Liver (tissue), 9 donors: Measurements from ENCODE around the gene FAM124A. TPM values are rescaled to one million over a fixed set of nuclear protein-coding genes. Genes with fewer than 3 reads are reported as not detected.
A peak's percentile ranks its signal among the peaks of the same experiment; 100 is the strongest.
"Not testable (repeated sequence)": the region's sequence is repeated elsewhere in the genome, so short reads cannot be mapped to it uniquely, and the experiment has no call there.

Experiments
- DNase-seq: peaks from one replicate; pipeline ENCODE4 v3.0.0-alpha.2; 2017; ENCODE audit warnings: low spot score
- H3K27ac ChIP-seq, 2 donors: one replicate each; pipeline ENCODE4 v1.7.0; 2013; ENCODE audit warnings: inconsistent platforms in 2 of 2, low read length in 2 of 2, control low read depth in 1 of 2, low read depth in 1 of 2, mild to moderate bottlenecking in 1 of 2
- H3K27me3 ChIP-seq, 4 donors: one replicate each; pipeline versions ENCODE4 v1.6.1 to v1.7.0; 2013; ENCODE audit warnings: low read length in 3 of 4, inconsistent platforms in 1 of 4, mild to moderate bottlenecking in 1 of 4, moderate library complexity in 1 of 4; ENCODE audit not compliant: control insufficient read depth in 4 of 4, insufficient read depth in 4 of 4
- H3K36me3 ChIP-seq, 4 donors: one replicate each; pipeline versions ENCODE4 v1.6.1 to v1.7.0; 2013; ENCODE audit warnings: low read length in 3 of 4, mild to moderate bottlenecking in 3 of 4, low read depth in 1 of 4, moderate library complexity in 1 of 4; ENCODE audit not compliant: control insufficient read depth in 4 of 4, insufficient read depth in 3 of 4
- H3K4me1 ChIP-seq, 4 donors: one replicate each; pipeline versions ENCODE4 v1.6.1 to v1.7.0; 2013; ENCODE audit warnings: low read length in 3 of 4, mild to moderate bottlenecking in 3 of 4, moderate library complexity in 1 of 4; ENCODE audit not compliant: control insufficient read depth in 4 of 4, insufficient read depth in 4 of 4
- H3K4me3 ChIP-seq, 3 donors: one replicate each; pipeline versions ENCODE4 v1.6.1 to v1.7.0; 2013; ENCODE audit warnings: low read length in 3 of 3, control low read depth in 1 of 3, low read depth in 1 of 3, mild to moderate bottlenecking in 1 of 3
- H3K9ac ChIP-seq, 2 donors: one replicate each; pipeline ENCODE4 v1.7.0; 2013; ENCODE audit warnings: low read length in 2 of 2, mild to moderate bottlenecking in 2 of 2, moderate library complexity in 2 of 2, control low read depth in 1 of 2, low read depth in 1 of 2
- H3K9me3 ChIP-seq, 4 donors: one replicate each; pipeline versions ENCODE4 v1.6.1 to v1.7.0; 2013; ENCODE audit warnings: low read length in 3 of 4; ENCODE audit not compliant: control insufficient read depth in 4 of 4
- EGR1 ChIP-seq, 2 donors: IDR thresholded peaks; 2 replicates each; pipeline ENCODE4 v1.6.1; 2016 to 2018; ENCODE audit warnings: antibody characterized with exemption in 2 of 2, low read depth in 2 of 2
- FOXA2 ChIP-seq: IDR thresholded peaks from 2 replicates; pipeline ENCODE4 v1.6.1; 2016; ENCODE audit warnings: antibody characterized with exemption
- NR2F2 ChIP-seq: IDR thresholded peaks from 2 replicates; pipeline ENCODE4 v1.6.1; 2016; ENCODE audit warnings: antibody characterized with exemption
- RXRA ChIP-seq, 2 donors: IDR thresholded peaks; 2 replicates each; pipeline ENCODE4 v1.6.1; 2017 to 2018; ENCODE audit warnings: antibody characterized with exemption in 2 of 2, mild to moderate bottlenecking in 1 of 2
- SP1 ChIP-seq: IDR thresholded peaks from 2 replicates; pipeline ENCODE4 v1.6.1; 2018; ENCODE audit warnings: antibody characterized with exemption, mild to moderate bottlenecking
- WGBS: extraction: QIAGEN DNeasy Blood & Tissue Kit; methylation state at CpG from one replicate; pipeline ENCODE4 v1.1.7; 2013; 5-methylcytosine and 5-hydroxymethylcytosine counted together
- polyA plus RNA-seq, 2 donors: library from polyadenylated mRNA; stranded (reverse) in 1 of 2; unstranded in 1 of 2; fragments of 200-250 nt in 1 of 2; fragments of >200 nt in 1 of 2; fragmentation: Nextera tagmentation in 1 of 2; extraction: Ambion mirVana in 1 of 2; gene quantifications; one replicate each; pipeline versions ENCODE4 v1.2.1 to v1.2.3, GENCODE V29; 2013 to 2015
- total RNA-seq, 2 donors: library from RNA; depleted of rRNA; stranded (reverse); fragments of >200 nt; gene quantifications; one replicate each; pipeline ENCODE4 v1.2.3, GENCODE V29; 2014
- TF ChIP-seq, protein P1 (sequence below): IDR thresholded peaks from 2 replicates; pipeline ENCODE4 v1.6.1; 2016; ENCODE audit warnings: antibody characterized with exemption
- TF ChIP-seq, protein P2 (sequence below): IDR thresholded peaks from 2 replicates; pipeline ENCODE4 v1.6.1; 2016; ENCODE audit warnings: antibody characterized with exemption, mild to moderate bottlenecking
- TF ChIP-seq, protein P3 (sequence below): fragments of 150-350 bp; IDR thresholded peaks from 2 replicates; pipeline ENCODE4 v1.5.1; 2017; ENCODE audit warnings: improper control_type of control experiment, low read depth, low read length; ENCODE audit not compliant: missing input control
- donor health status: healthy.
- donor health status: healthy.
- donor health status: healthy.
- donor health status: healthy.
- donor health status: healthy.

FAM124A gene
- total and polyA plus RNA-seq, 4 donors: 0.33 to 0.92 (median 0.46) TPM

DNA sequence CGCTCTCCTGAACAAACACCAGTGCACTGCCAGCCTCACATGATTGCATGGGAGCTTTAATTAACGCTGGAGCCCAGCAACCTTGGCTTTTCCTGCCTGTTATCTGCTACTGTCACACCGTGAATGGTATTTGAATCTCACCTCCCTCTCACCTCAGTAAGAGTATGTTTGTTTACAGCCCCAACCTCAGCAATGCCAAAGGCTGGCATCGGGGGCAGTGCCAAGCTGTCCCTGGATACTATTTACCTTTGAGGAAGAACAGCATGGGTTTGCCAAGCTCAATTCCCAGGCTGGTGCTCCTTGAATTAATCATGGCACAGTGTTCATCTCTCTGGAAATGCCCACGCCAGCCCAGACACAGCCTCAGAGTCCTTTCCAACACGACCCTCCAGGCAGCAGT lies 60.1 kb downstream of the FAM124A start:
- peak; percentile 32 for TF ChIP-seq FOXA2
- no peak for TF ChIP-seq SP1
- H3K9me3 ChIP-seq: no peaks in the 10 kb centered on the region
- DNase-seq: no peak
- H3K9ac ChIP-seq: no peak overlapping the region
- no peaks in the 10 kb centered on the region for H3K27me3 ChIP-seq
- peaks cover 0 to 10% (median 8%) of the 10 kb centered on the region in 4 donors for H3K4me1 ChIP-seq
- no peak overlapping the region for H3K4me3 ChIP-seq
- no peaks in the 10 kb centered on the region for H3K36me3 ChIP-seq
- 40% methylated on average over 6 of the region's 6 CpGs for WGBS
- H3K27ac ChIP-seq: no peak overlapping the region

DNA sequence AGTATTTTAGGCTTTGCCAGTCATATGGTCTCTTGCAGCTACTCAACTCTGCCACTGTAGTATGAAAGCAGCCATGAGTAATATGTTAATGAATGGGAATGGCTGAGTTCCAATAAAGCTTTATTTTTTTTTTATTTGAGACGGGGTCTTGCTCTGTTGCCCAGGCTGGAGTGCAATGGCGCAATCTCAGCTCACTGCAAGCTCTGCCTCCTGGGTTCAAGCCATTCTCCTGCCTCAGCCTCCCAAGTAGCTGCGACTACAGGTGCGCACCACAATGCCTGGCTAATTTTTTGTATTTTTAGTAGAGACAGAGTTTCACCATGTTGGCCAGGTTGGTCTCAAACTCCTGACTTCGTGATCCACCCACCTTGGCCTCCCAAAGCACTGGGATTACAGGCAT lies 60.7 kb downstream of the FAM124A start:
- H3K4me1 ChIP-seq: peaks cover 0 to 10% (median 8%) of the 10 kb centered on the region in 4 donors
- not testable (repeated sequence) for H3K27ac ChIP-seq, H3K4me3 ChIP-seq, DNase-seq, H3K9me3 ChIP-seq, H3K9ac ChIP-seq, H3K27me3 ChIP-seq, H3K36me3 ChIP-seq
- 93% methylated on average over 5 of the region's 5 CpGs for WGBS

DNA sequence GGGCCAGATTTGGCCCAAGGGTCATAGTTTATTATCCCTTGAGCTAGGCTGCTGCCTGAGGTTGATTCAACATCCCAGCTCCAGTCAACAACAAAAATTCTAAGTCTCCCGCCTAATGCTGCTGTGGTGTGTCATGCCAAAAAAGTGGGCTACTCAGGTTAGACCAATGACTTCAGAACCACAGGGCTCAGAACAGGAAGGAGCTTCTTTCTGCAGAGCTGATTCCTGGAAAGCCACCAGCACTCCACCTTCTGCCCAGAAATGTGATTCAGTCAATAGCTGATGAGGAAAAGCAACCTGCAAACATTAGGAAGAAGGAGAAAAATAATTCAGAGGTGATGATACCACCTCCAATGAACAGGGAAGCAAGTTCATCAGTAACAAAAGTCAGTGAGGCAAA lies 61.2 kb downstream of the FAM124A start:
- no peak overlapping the region for H3K27ac ChIP-seq
- no peaks in the 10 kb centered on the region for H3K9me3 ChIP-seq
- no peak for DNase-seq
- H3K36me3 ChIP-seq: no peaks in the 10 kb centered on the region
- no peak overlapping the region for H3K9ac ChIP-seq
- H3K4me3 ChIP-seq: no peak overlapping the region
- no peaks in the 10 kb centered on the region for H3K27me3 ChIP-seq
- H3K4me1 ChIP-seq: peaks cover 0 to 10% (median 8%) of the 10 kb centered on the region in 4 donors
- WGBS: 96% methylated on average over 1 of the region's 1 CpG
- TF ChIP-seq EGR1 (IDR thresholded peaks at IDR 0.05; ENCODE audit: low read depth in 2 of 2): no peak
- no peak for TF ChIP-seq RXRA (IDR thresholded peaks at IDR 0.05)
- TF ChIP-seq, protein P1, sequence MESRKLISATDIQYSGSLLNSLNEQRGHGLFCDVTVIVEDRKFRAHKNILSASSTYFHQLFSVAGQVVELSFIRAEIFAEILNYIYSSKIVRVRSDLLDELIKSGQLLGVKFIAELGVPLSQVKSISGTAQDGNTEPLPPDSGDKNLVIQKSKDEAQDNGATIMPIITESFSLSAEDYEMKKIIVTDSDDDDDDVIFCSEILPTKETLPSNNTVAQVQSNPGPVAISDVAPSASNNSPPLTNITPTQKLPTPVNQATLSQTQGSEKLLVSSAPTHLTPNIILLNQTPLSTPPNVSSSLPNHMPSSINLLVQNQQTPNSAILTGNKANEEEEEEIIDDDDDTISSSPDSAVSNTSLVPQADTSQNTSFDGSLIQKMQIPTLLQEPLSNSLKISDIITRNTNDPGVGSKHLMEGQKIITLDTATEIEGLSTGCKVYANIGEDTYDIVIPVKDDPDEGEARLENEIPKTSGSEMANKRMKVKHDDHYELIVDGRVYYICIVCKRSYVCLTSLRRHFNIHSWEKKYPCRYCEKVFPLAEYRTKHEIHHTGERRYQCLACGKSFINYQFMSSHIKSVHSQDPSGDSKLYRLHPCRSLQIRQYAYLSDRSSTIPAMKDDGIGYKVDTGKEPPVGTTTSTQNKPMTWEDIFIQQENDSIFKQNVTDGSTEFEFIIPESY: no peak
- TF ChIP-seq NR2F2: no peak
- TF ChIP-seq, protein P2, sequence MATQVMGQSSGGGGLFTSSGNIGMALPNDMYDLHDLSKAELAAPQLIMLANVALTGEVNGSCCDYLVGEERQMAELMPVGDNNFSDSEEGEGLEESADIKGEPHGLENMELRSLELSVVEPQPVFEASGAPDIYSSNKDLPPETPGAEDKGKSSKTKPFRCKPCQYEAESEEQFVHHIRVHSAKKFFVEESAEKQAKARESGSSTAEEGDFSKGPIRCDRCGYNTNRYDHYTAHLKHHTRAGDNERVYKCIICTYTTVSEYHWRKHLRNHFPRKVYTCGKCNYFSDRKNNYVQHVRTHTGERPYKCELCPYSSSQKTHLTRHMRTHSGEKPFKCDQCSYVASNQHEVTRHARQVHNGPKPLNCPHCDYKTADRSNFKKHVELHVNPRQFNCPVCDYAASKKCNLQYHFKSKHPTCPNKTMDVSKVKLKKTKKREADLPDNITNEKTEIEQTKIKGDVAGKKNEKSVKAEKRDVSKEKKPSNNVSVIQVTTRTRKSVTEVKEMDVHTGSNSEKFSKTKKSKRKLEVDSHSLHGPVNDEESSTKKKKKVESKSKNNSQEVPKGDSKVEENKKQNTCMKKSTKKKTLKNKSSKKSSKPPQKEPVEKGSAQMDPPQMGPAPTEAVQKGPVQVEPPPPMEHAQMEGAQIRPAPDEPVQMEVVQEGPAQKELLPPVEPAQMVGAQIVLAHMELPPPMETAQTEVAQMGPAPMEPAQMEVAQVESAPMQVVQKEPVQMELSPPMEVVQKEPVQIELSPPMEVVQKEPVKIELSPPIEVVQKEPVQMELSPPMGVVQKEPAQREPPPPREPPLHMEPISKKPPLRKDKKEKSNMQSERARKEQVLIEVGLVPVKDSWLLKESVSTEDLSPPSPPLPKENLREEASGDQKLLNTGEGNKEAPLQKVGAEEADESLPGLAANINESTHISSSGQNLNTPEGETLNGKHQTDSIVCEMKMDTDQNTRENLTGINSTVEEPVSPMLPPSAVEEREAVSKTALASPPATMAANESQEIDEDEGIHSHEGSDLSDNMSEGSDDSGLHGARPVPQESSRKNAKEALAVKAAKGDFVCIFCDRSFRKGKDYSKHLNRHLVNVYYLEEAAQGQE: no peak
- TF ChIP-seq, protein P3, sequence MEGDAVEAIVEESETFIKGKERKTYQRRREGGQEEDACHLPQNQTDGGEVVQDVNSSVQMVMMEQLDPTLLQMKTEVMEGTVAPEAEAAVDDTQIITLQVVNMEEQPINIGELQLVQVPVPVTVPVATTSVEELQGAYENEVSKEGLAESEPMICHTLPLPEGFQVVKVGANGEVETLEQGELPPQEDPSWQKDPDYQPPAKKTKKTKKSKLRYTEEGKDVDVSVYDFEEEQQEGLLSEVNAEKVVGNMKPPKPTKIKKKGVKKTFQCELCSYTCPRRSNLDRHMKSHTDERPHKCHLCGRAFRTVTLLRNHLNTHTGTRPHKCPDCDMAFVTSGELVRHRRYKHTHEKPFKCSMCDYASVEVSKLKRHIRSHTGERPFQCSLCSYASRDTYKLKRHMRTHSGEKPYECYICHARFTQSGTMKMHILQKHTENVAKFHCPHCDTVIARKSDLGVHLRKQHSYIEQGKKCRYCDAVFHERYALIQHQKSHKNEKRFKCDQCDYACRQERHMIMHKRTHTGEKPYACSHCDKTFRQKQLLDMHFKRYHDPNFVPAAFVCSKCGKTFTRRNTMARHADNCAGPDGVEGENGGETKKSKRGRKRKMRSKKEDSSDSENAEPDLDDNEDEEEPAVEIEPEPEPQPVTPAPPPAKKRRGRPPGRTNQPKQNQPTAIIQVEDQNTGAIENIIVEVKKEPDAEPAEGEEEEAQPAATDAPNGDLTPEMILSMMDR: no peak
